K562 (cell line): ENCODE measurements around the gene MYH9. TPM values are rescaled to one million over a fixed set of nuclear protein-coding genes. Genes with fewer than 3 reads are reported as not detected.

Experiments
- BACH1 ChIP-seq: fragments of 200-800 bp; sonication (Bioruptor generic); IDR thresholded peaks from 2 replicates; pipeline ENCODE4 v1.6.1; 2016; ENCODE audit warnings: missing genetic modification characterization, missing compliant biosample characterization
- BRD9 ChIP-seq: fragments of 450-650 bp; IDR thresholded peaks from 2 replicates; pipeline ENCODE4 v1.6.1; 2018; ENCODE audit warnings: low read depth; ENCODE audit not compliant: partially characterized antibody
- DEAF1 ChIP-seq: fragments of 450-650 bp; formaldehyde crosslinking; IDR thresholded peaks from 2 replicates; pipeline ENCODE4 v1.4.0; 2020; ENCODE audit warnings: mild to moderate bottlenecking, moderate library complexity
- FOXA3 ChIP-seq, 2 experiments: fragments of 450-650 bp in 1 of 2; sonication (generic) in 1 of 2; formaldehyde crosslinking; IDR thresholded peaks in 1 of 2; conservative IDR thresholded peaks in 1 of 2; 2 replicates each; pipeline versions ENCODE4 v1.4.0 to v1.8.0; 2020 to 2022; ENCODE audit warnings: mild to moderate bottlenecking in 2 of 2, missing genetic modification reagents in 1 of 2
- FOXJ2 ChIP-seq: fragments of 200-800 bp; sonication (Bioruptor generic); IDR thresholded peaks from 2 replicates; pipeline ENCODE4 v1.6.1; 2016; ENCODE audit warnings: missing genetic modification characterization, missing compliant biosample characterization
- IRF2 ChIP-seq: sonication (generic); formaldehyde crosslinking; IDR thresholded peaks from 2 replicates; pipeline ENCODE4 v1.8.1; 2022; ENCODE audit warnings: mild to moderate bottlenecking, missing genetic modification reagents
- KDM5B ChIP-seq: fragments of 200-600 bp; sonication (generic); IDR thresholded peaks from 2 replicates; pipeline ENCODE4 v1.6.1; 2012; ENCODE audit warnings: low read depth, mild to moderate bottlenecking, moderate library complexity, low read length, control low read depth, inconsistent platforms; ENCODE audit not compliant: insufficient replicate concordance
- MCM7 ChIP-seq, 2 experiments: fragments of 450-650 bp; IDR thresholded peaks; 2 replicates each; pipeline ENCODE4 v1.6.1; 2016 to 2018
- NR2C2 ChIP-seq, 2 experiments: fragments of 200-800 bp in 1 of 2; sonication (Bioruptor generic) in 1 of 2; sonication (generic) in 1 of 2; formaldehyde crosslinking in 1 of 2; IDR thresholded peaks; 2 replicates each; pipeline versions ENCODE4 v1.6.1 to v1.8.0; 2016 to 2022; ENCODE audit warnings: mild to moderate bottlenecking in 1 of 2, missing compliant biosample characterization in 1 of 2, missing genetic modification characterization in 1 of 2, missing genetic modification reagents in 1 of 2
- PTTG1 ChIP-seq: fragments of 450-650 bp; IDR thresholded peaks from 2 replicates; pipeline ENCODE4 v1.6.1; 2016; ENCODE audit warnings: low read depth, mild to moderate bottlenecking, missing genetic modification characterization, missing compliant biosample characterization
- RBM14 ChIP-seq: fragments of 200-400 bp; formaldehyde crosslinking; IDR thresholded peaks from 2 replicates; pipeline ENCODE4 v1.6.1; 2018; ENCODE audit warnings: low read depth, mild to moderate bottlenecking, low read length, moderate library complexity, borderline replicate concordance; ENCODE audit not compliant: insufficient read depth
- SAFB2 ChIP-seq: fragments of 200-400 bp; formaldehyde crosslinking; IDR thresholded peaks from 2 replicates; pipeline ENCODE4 v1.6.1; 2018; ENCODE audit warnings: borderline replicate concordance, low read length, low read depth, moderate library complexity; ENCODE audit not compliant: severe bottlenecking
- TEAD4 ChIP-seq, 2 experiments: sonication (generic) in 1 of 2; formaldehyde crosslinking in 1 of 2; IDR thresholded peaks; 2 replicates each; pipeline versions ENCODE4 v1.6.1 to v1.8.0; 2012 to 2022; ENCODE audit warnings: borderline replicate concordance in 1 of 2, inconsistent platforms in 1 of 2, low read length in 1 of 2, mild to moderate bottlenecking in 1 of 2, missing genetic modification reagents in 1 of 2
- ZNF282 ChIP-seq: sonication (generic); formaldehyde crosslinking; IDR thresholded peaks from 2 replicates; pipeline ENCODE4 v1.8.1; 2023; ENCODE audit warnings: missing genetic modification reagents
- polyA plus RNA-seq, 8 experiments: library from polyadenylated mRNA; depleted of rRNA in 4 of 8; stranded (reverse) in 5 of 8; unstranded in 3 of 8; fragments of >200 nt; fragmentation: Nextera tagmentation in 2 of 8; fragmentation: Illumina TruSeq in 1 of 8; extraction: Ambion mirVana in 2 of 8; extraction: Trizol in 1 of 8; gene quantifications; 2 replicates each; pipeline versions ENCODE4 v1.2.1 to v1.2.3, GENCODE V29; 2011 to 2014; ENCODE audit warnings: inconsistent platforms in 1 of 8, missing spikeins in 1 of 8
- total RNA-seq, 7 experiments: library from RNA; depleted of rRNA in 6 of 7; stranded (reverse); fragments of >200 nt in 6 of 7; fragmentation: Illumina TruSeq in 2 of 7; extraction: Trizol in 2 of 7; gene quantifications; 2 replicates each; pipeline versions ENCODE4 v1.2.1 to v1.2.3, GENCODE V29; 2011 to 2021; ENCODE audit warnings: low replicate concordance in 1 of 7
- TF ChIP-seq, protein P1 (sequence below): fragments of 450-650 bp; formaldehyde crosslinking; IDR thresholded peaks from 2 replicates; pipeline ENCODE4 v1.4.0; 2022; ENCODE audit warnings: mild to moderate bottlenecking, moderate library complexity
- TF ChIP-seq, protein P2 (sequence below), 2 experiments: fragments of 450-650 bp; IDR thresholded peaks; 2 replicates each; pipeline ENCODE4 v1.6.1; 2018; ENCODE audit warnings: mild to moderate bottlenecking in 2 of 2, low read depth in 1 of 2; ENCODE audit not compliant: partially characterized antibody in 2 of 2
- TF ChIP-seq, protein P3 (sequence below): fragments of 250-450 bp; sonication (Bioruptor Pico); IDR thresholded peaks from 2 replicates; pipeline ENCODE4 v1.5.0; 2020; ENCODE audit warnings: mild to moderate bottlenecking

The MYH9 gene
- total and polyA plus RNA-seq, 9 of the 15 experiments (the other 6 are each of a cell fraction or from before 2014, with no cell fraction given): 0.71 to 111 (median 24.6) TPM

GRCh38 chr22:36369922-36370791, 17.6 kb downstream of the MYH9 start (continued):
- TF ChIP-seq, protein P1, sequence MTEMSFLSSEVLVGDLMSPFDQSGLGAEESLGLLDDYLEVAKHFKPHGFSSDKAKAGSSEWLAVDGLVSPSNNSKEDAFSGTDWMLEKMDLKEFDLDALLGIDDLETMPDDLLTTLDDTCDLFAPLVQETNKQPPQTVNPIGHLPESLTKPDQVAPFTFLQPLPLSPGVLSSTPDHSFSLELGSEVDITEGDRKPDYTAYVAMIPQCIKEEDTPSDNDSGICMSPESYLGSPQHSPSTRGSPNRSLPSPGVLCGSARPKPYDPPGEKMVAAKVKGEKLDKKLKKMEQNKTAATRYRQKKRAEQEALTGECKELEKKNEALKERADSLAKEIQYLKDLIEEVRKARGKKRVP (CRISPR knock-in tag): no peak
- no peak for TF ChIP-seq PTTG1 (tag)
- TF ChIP-seq IRF2: no peak
- no peak for TF ChIP-seq SAFB2
- no peak for TF ChIP-seq BACH1 (tag)
- peak; percentile 86 for TF ChIP-seq TEAD4 (IDR thresholded peaks at IDR 0.05; ENCODE audit: low read length)
- TF ChIP-seq TEAD4 (CRISPR knock-in tag; IDR thresholded peaks at IDR 0.05; ENCODE audit: borderline replicate concordance): no peak
- TF ChIP-seq DEAF1 (CRISPR knock-in tag): no peak
- TF ChIP-seq, protein P2, sequence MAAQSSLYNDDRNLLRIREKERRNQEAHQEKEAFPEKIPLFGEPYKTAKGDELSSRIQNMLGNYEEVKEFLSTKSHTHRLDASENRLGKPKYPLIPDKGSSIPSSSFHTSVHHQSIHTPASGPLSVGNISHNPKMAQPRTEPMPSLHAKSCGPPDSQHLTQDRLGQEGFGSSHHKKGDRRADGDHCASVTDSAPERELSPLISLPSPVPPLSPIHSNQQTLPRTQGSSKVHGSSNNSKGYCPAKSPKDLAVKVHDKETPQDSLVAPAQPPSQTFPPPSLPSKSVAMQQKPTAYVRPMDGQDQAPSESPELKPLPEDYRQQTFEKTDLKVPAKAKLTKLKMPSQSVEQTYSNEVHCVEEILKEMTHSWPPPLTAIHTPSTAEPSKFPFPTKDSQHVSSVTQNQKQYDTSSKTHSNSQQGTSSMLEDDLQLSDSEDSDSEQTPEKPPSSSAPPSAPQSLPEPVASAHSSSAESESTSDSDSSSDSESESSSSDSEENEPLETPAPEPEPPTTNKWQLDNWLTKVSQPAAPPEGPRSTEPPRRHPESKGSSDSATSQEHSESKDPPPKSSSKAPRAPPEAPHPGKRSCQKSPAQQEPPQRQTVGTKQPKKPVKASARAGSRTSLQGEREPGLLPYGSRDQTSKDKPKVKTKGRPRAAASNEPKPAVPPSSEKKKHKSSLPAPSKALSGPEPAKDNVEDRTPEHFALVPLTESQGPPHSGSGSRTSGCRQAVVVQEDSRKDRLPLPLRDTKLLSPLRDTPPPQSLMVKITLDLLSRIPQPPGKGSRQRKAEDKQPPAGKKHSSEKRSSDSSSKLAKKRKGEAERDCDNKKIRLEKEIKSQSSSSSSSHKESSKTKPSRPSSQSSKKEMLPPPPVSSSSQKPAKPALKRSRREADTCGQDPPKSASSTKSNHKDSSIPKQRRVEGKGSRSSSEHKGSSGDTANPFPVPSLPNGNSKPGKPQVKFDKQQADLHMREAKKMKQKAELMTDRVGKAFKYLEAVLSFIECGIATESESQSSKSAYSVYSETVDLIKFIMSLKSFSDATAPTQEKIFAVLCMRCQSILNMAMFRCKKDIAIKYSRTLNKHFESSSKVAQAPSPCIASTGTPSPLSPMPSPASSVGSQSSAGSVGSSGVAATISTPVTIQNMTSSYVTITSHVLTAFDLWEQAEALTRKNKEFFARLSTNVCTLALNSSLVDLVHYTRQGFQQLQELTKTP (IDR thresholded peaks at IDR 0.05; ENCODE audit: low read depth in 1 of 2, partially characterized antibody in 2 of 2): no peak
- no peak for TF ChIP-seq NR2C2 (CRISPR knock-in tag; IDR thresholded peaks at IDR 0.05)
- TF ChIP-seq NR2C2 (tag; IDR thresholded peaks at IDR 0.05): peak; percentile 41
- peak; percentile 31 to 97; a peak in 2 of 4 replicates for TF ChIP-seq FOXA3 (CRISPR knock-in tag; conservative IDR thresholded peaks at IDR 0.05 in 1 of 2, IDR thresholded peaks at IDR 0.05 in 1 of 2)
- no peak for TF ChIP-seq RBM14
- TF ChIP-seq KDM5B: no peak
- TF ChIP-seq BRD9: no peak
- TF ChIP-seq FOXJ2 (tag): no peak
- TF ChIP-seq ZNF282 (CRISPR knock-in tag): no peak
- TF ChIP-seq, protein P3, sequence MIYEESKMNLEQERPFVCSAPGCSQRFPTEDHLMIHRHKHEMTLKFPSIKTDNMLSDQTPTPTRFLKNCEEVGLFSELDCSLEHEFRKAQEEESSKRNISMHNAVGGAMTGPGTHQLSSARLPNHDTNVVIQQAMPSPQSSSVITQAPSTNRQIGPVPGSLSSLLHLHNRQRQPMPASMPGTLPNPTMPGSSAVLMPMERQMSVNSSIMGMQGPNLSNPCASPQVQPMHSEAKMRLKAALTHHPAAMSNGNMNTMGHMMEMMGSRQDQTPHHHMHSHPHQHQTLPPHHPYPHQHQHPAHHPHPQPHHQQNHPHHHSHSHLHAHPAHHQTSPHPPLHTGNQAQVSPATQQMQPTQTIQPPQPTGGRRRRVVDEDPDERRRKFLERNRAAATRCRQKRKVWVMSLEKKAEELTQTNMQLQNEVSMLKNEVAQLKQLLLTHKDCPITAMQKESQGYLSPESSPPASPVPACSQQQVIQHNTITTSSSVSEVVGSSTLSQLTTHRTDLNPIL: no peak
- no peak for TF ChIP-seq MCM7 (IDR thresholded peaks at IDR 0.05)
